OCI-LY7 (cell line): ENCODE data around the gene PAFAH2. TPM values are rescaled to one million over a fixed set of nuclear protein-coding genes. Genes with fewer than 3 reads are reported as not detected.

ENCODE experiments used
- BruUV-seq: library from RNA; stranded (reverse); fragments of 400-500 nt; replicated peaks from 2 replicates; lab custom pipeline; 2021; lab: Mats Ljungman, UMichigan
- CTCF ChIA-PET: fragments of 300-600 bp; sonication (Branson Sonifier 250); formaldehyde crosslinking; loops from one replicate; lab custom pipeline; 2022; ENCODE audit warnings: antibody characterized with exemption; ENCODE audit not compliant: unreplicated experiment; lab: Charles Lee
- POLR2A ChIA-PET: fragments of 300-600 bp; sonication (Branson Sonifier 250); formaldehyde crosslinking; loops from one replicate; lab custom pipeline; 2022; ENCODE audit warnings: antibody characterized with exemption; lab: Charles Lee
- DNase-seq: peaks from one replicate; pipeline ENCODE4 v3.0.0-alpha.2; 2015; ENCODE audit warnings: low spot score
- H2AFZ ChIP-seq: fragments of 200-600 bp; sonication (generic), shearing (Covaris generic); 2 replicates; pipeline ENCODE4 v1.6.1; 2014; ENCODE audit warnings: mild to moderate bottlenecking, antibody characterized with exemption, low read length, moderate library complexity
- H3K27ac ChIP-seq: fragments of 200-600 bp; sonication (generic); 2 replicates; pipeline ENCODE4 v1.5.1; 2014; ENCODE audit warnings: mixed run types, low read depth, mild to moderate bottlenecking, moderate library complexity, low read length, inconsistent platforms; ENCODE audit not compliant: poor library complexity, severe bottlenecking
- H3K36me3 ChIP-seq: fragments of 200-600 bp; sonication (generic); 2 replicates; pipeline ENCODE4 v1.6.1; 2014; ENCODE audit warnings: mild to moderate bottlenecking, antibody characterized with exemption, low read length, moderate library complexity, mixed read lengths; ENCODE audit not compliant: insufficient read depth
- H3K4me1 ChIP-seq: fragments of 200-600 bp; sonication (generic); 2 replicates; pipeline ENCODE4 v1.5.1; 2014; ENCODE audit warnings: mild to moderate bottlenecking, low read length; ENCODE audit not compliant: insufficient read depth, poor library complexity, severe bottlenecking
- H3K4me2 ChIP-seq: fragments of 200-600 bp; sonication (generic); 2 replicates; pipeline ENCODE4 v1.6.1; 2014; ENCODE audit warnings: mild to moderate bottlenecking, low read length
- H3K4me3 ChIP-seq: fragments of 200-600 bp; sonication (generic); 2 replicates; pipeline ENCODE4 v1.5.1; 2014; ENCODE audit warnings: mild to moderate bottlenecking, low read depth, low read length; ENCODE audit not compliant: poor library complexity, severe bottlenecking
- H3K79me2 ChIP-seq: fragments of 200-600 bp; sonication (generic); 2 replicates; pipeline ENCODE4 v1.6.1; 2016; ENCODE audit warnings: low read depth, mild to moderate bottlenecking, low read length, moderate library complexity, mixed read lengths; ENCODE audit not compliant: insufficient read depth
- H3K9me2 ChIP-seq: fragments of 200-600 bp; sonication (generic); 2 replicates; pipeline ENCODE4 v1.6.1; 2016; ENCODE audit warnings: mild to moderate bottlenecking, low read length, mixed read lengths; ENCODE audit not compliant: insufficient read depth
- H3K9me3 ChIP-seq: fragments of 200-600 bp; sonication (generic); 2 replicates; pipeline ENCODE4 v1.6.1; 2014; ENCODE audit warnings: mild to moderate bottlenecking, mixed run types, low read length, mixed read lengths
- H4K20me1 ChIP-seq: fragments of 200-600 bp; sonication (generic); 2 replicates; pipeline ENCODE4 v1.6.1; 2014; ENCODE audit warnings: mild to moderate bottlenecking, antibody characterized with exemption, low read length, moderate library complexity, mixed read lengths; ENCODE audit not compliant: insufficient read depth
- EZH2phosphoT487 ChIP-seq: fragments of 200-600 bp; sonication (generic); IDR thresholded peaks from 2 replicates; pipeline ENCODE4 v1.6.1; 2018; ENCODE audit warnings: low read depth, borderline replicate concordance, mild to moderate bottlenecking, mixed run types, antibody characterized with exemption, low read length, moderate library complexity, mixed read lengths
- intact Hi-C: fragments of 100-400 bp; cut with micrococcal nuclease; formaldehyde crosslinking; loops from one replicate; pipeline ENCODE4 v1.10.0; 2022; ENCODE audit not compliant: unreplicated experiment
- total RNA-seq, 2 experiments: library from RNA; depleted of rRNA in 1 of 2; stranded (reverse); fragments of >200 nt in 1 of 2; shearing (Covaris generic) in 1 of 2; gene quantifications; 2 replicates each; pipeline ENCODE4 v1.2.3, GENCODE V29; 2014 to 2022
- TF ChIP-seq, protein P1 (sequence below): fragments of 200-600 bp; sonication (generic); conservative IDR thresholded peaks from 2 replicates; pipeline ENCODE4 v1.5.1; 2014; ENCODE audit warnings: mild to moderate bottlenecking, antibody characterized with exemption, low read length, moderate library complexity, mixed read lengths

PAFAH2 gene
- total RNA-seq, 2 experiments from 2014 or later: 2.9 to 7.3 TPM

DNA sequence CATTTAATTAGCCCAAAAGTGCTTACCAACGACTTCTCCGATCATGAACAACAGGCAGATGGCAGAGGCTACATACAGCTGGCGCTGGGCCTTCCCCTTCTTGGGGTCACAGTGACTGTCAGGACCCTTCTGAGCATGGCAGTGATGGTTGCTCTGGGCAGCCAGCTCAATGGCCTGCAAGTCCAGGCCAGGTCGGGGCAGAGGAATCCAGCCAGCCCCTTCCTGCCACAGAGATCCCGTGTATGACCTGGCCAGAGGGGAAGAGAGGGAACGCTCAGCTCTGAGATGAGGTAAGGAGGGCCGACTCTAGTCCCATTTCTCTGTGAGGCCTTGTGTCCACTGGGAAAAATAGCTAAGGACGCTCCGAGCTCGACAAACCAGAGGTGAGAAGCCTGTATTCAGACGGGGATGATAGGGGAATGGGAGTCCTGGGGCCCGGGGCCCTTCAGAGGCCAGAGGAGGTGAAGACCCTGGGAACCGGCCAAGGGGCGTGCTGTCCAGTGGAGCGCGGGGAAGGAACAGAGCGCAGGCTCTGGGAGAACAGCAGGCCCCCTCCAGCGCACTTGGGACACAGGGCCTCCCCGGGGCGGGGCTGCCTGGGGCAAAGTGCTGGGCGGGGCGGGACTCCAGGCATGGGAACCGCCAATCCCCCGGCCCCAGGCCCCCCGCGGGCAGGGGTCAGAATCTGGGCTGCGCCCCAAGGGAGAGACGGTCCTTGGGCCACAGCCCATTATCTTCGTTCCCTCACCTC lies 47.3 kb upstream of the PAFAH2 start:
- no TSS peak for BruUV-seq
- ChIA-PET CTCF (no interaction called here), POLR2A (interaction anchor here (0.6 kb wide), 1 partner anchor 600 kb away, joined by 4 read pairs; no protein-coding TSS in a partner anchor)
- no peaks in the 10 kb centered on the region for H3K79me2 ChIP-seq
- H3K9me2 ChIP-seq: no peaks in the 10 kb centered on the region
- TF ChIP-seq, protein P1, sequence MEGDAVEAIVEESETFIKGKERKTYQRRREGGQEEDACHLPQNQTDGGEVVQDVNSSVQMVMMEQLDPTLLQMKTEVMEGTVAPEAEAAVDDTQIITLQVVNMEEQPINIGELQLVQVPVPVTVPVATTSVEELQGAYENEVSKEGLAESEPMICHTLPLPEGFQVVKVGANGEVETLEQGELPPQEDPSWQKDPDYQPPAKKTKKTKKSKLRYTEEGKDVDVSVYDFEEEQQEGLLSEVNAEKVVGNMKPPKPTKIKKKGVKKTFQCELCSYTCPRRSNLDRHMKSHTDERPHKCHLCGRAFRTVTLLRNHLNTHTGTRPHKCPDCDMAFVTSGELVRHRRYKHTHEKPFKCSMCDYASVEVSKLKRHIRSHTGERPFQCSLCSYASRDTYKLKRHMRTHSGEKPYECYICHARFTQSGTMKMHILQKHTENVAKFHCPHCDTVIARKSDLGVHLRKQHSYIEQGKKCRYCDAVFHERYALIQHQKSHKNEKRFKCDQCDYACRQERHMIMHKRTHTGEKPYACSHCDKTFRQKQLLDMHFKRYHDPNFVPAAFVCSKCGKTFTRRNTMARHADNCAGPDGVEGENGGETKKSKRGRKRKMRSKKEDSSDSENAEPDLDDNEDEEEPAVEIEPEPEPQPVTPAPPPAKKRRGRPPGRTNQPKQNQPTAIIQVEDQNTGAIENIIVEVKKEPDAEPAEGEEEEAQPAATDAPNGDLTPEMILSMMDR: no peak
- TF ChIP-seq EZH2phosphoT487: no peak
- no peak overlapping the region for H3K4me3 ChIP-seq
- H3K27ac ChIP-seq: no peak overlapping the region
- H3K4me2 ChIP-seq: no peak overlapping the region
- intact Hi-C loops: no loop called here
- no peak overlapping the region for H2AFZ ChIP-seq
- no peaks in the 10 kb centered on the region for H3K9me3 ChIP-seq
- H3K36me3 ChIP-seq: no peaks in the 10 kb centered on the region
- DNase-seq: no peak
- no peaks in the 10 kb centered on the region for H4K20me1 ChIP-seq
- H3K4me1 ChIP-seq: no peaks in the 10 kb centered on the region

GRCh38 chr1:26044414-26044813 lies 46.6 kb upstream of the PAFAH2 start:
- H3K4me1 ChIP-seq: no peaks in the 10 kb centered on the region
- ChIA-PET CTCF (no interaction called here), POLR2A (no interaction called here)
- intact Hi-C loops: no loop called here
- no peaks in the 10 kb centered on the region for H4K20me1 ChIP-seq
- H3K27ac ChIP-seq: no peak overlapping the region
- H3K36me3 ChIP-seq: no peaks in the 10 kb centered on the region
- no peaks in the 10 kb centered on the region for H3K79me2 ChIP-seq
- no peak overlapping the region for H2AFZ ChIP-seq
- DNase-seq: no peak
- H3K9me2 ChIP-seq: no peaks in the 10 kb centered on the region
- no peaks in the 10 kb centered on the region for H3K9me3 ChIP-seq
- BruUV-seq: no TSS peak
- no peak overlapping the region for H3K4me3 ChIP-seq
- no peak for TF ChIP-seq EZH2phosphoT487
- TF ChIP-seq, protein P1: no peak
- no peak overlapping the region for H3K4me2 ChIP-seq

GRCh38 chr1:26043765-26044164 lies 45.9 kb upstream of the PAFAH2 start:
- no TSS peak for BruUV-seq
- Histone ChIP-seq H3K9me3 (no peaks in the 10 kb centered on the region), H3K36me3 (no peaks in the 10 kb centered on the region), H3K4me3 (no peak overlapping the region), H3K4me2 (no peak overlapping the region), H3K79me2 (no peaks in the 10 kb centered on the region), H4K20me1 (no peaks in the 10 kb centered on the region), H2AFZ (no peak overlapping the region), H3K9me2 (no peaks in the 10 kb centered on the region), H3K27ac (no peak overlapping the region), H3K4me1 (no peaks in the 10 kb centered on the region)
- no peak for DNase-seq
- ChIA-PET POLR2A (no interaction called here), CTCF (no interaction called here)
- intact Hi-C loops: no loop called here
- TF ChIP-seq, protein P1: no peak
- TF ChIP-seq EZH2phosphoT487: no peak
